ENCODE measurements around the gene PIK3C2G.

Gene PIK3C2G

GRCh38 chr12:18652596-18652995, 391.3 kb downstream of the PIK3C2G start:
- no peak overlapping the region for H2AFZ ChIP-seq (ENCODE audit: low read depth)
- H3K4me1 ChIP-seq (ENCODE audit: low read depth, poor library complexity, severe bottlenecking): no peaks in the 10 kb centered on the region
- no peaks in the 10 kb centered on the region for H3K36me3 ChIP-seq (ENCODE audit: insufficient read depth)
- H4K20me1 ChIP-seq (ENCODE audit: insufficient read depth): no peaks in the 10 kb centered on the region
- H3K4me2 ChIP-seq: no peak overlapping the region
- no peak overlapping the region for H3K9ac ChIP-seq
- no peak for TF ChIP-seq CTCF (conservative IDR thresholded peaks at IDR 0.05; ENCODE audit: low read depth, low read length)
- no peak overlapping the region for H3K27ac ChIP-seq
- no peaks in the 10 kb centered on the region for H3K27me3 ChIP-seq (ENCODE audit: insufficient read depth, low read depth)
- no peak overlapping the region for H3K4me3 ChIP-seq (IDR thresholded peaks at IDR 0.05; ENCODE audit: insufficient read depth, low read depth, low read length)
- no peaks in the 10 kb centered on the region for H3K79me2 ChIP-seq (ENCODE audit: insufficient read depth, low read depth)

- Histone ChIP-seq H3K79me2 (ENCODE audit: insufficient read depth, low read depth) (no peaks in the 10 kb centered on the region), H3K4me3 (IDR thresholded peaks at IDR 0.05; ENCODE audit: insufficient read depth, low read depth, low read length) (no peak overlapping the region), H3K27ac (no peak overlapping the region), H4K20me1 (ENCODE audit: insufficient read depth) (no peaks in the 10 kb centered on the region), H3K27me3 (ENCODE audit: insufficient read depth, low read depth) (no peaks in the 10 kb centered on the region), H2AFZ (ENCODE audit: low read depth) (no peak overlapping the region), H3K4me1 (ENCODE audit: low read depth, poor library complexity, severe bottlenecking) (no peaks in the 10 kb centered on the region), H3K4me2 (no peak overlapping the region), H3K36me3 (ENCODE audit: insufficient read depth) (no peaks in the 10 kb centered on the region), H3K9ac (no peak overlapping the region)
- TF ChIP-seq CTCF (conservative IDR thresholded peaks at IDR 0.05; ENCODE audit: low read depth, low read length): no peak
Observed at GRCh38 chr12:18653465-18653864, 392.1 kb downstream of the PIK3C2G start.

- no peak for TF ChIP-seq CTCF (conservative IDR thresholded peaks at IDR 0.05; ENCODE audit: low read depth, low read length)
- H3K4me2 ChIP-seq: no peak overlapping the region
- H3K36me3 ChIP-seq (ENCODE audit: insufficient read depth): no peaks in the 10 kb centered on the region
- H3K27ac ChIP-seq: no peak overlapping the region
- no peak overlapping the region for H2AFZ ChIP-seq (ENCODE audit: low read depth)
- no peaks in the 10 kb centered on the region for H3K27me3 ChIP-seq (ENCODE audit: insufficient read depth, low read depth)
- no peaks in the 10 kb centered on the region for H3K4me1 ChIP-seq (ENCODE audit: low read depth, poor library complexity, severe bottlenecking)
- no peaks in the 10 kb centered on the region for H3K79me2 ChIP-seq (ENCODE audit: insufficient read depth, low read depth)
- H4K20me1 ChIP-seq (ENCODE audit: insufficient read depth): no peaks in the 10 kb centered on the region
- H3K4me3 ChIP-seq (IDR thresholded peaks at IDR 0.05; ENCODE audit: insufficient read depth, low read depth, low read length): no peak overlapping the region
- H3K9ac ChIP-seq: no peak overlapping the region
Observed at GRCh38 chr12:18655351-18655750, 394.0 kb downstream of the PIK3C2G start.

GRCh38 chr12:18658179-18658578, 396.9 kb downstream of the PIK3C2G start:
- Histone ChIP-seq H3K4me2 (no peak overlapping the region), H2AFZ (ENCODE audit: low read depth) (no peak overlapping the region), H3K4me1 (ENCODE audit: low read depth, poor library complexity, severe bottlenecking) (no peaks in the 10 kb centered on the region), H3K79me2 (ENCODE audit: insufficient read depth, low read depth) (no peaks in the 10 kb centered on the region), H3K36me3 (ENCODE audit: insufficient read depth) (no peaks in the 10 kb centered on the region), H3K9ac (no peak overlapping the region), H3K27me3 (ENCODE audit: insufficient read depth, low read depth) (no peaks in the 10 kb centered on the region), H3K4me3 (IDR thresholded peaks at IDR 0.05; ENCODE audit: insufficient read depth, low read depth, low read length) (no peak overlapping the region), H4K20me1 (ENCODE audit: insufficient read depth) (no peaks in the 10 kb centered on the region), H3K27ac (no peak overlapping the region)
- no peak for TF ChIP-seq CTCF (conservative IDR thresholded peaks at IDR 0.05; ENCODE audit: low read depth, low read length)

All from KMS-11 (cell line).